ENCODE data around the gene KLHL33. TPM values are rescaled to one million over a fixed set of nuclear protein-coding genes. Genes with fewer than 3 reads are reported as not detected.

Gene KLHL33
- total and polyA plus RNA-seq, 12 donors = 0.13 to 0.95 (median 0.33) TPM; not detected in 1

GRCh38 chr14:20461225-20462141 lies 25.5 kb upstream of the KLHL33 start, which contains the start of gene PIP4P1:
PIP4P1 (minus strand) TSS chr14:20461434; CDS start chr14:20461325, 109 bp downstream.
- Histone ChIP-seq H3K4me3 (peak within 1 kb of the TSS; percentile 31 to 98 (median 87)), H3K4me1 (replicated peaks in 1 of 2) (peaks cover 9 to 26% of the 10 kb centered on the region in 2 donors), H3K27ac (peak within 1 kb of the TSS; percentile 55 to 99 (median 93)), H3K36me3 (replicated peaks in 1 of 2) (peaks cover 0 to 30% of the 10 kb centered on the region in 2 donors), H3K9me3 (replicated peaks in 1 of 3) (no peaks in the 10 kb centered on the region), H3K27me3 (no peaks in the 10 kb centered on the region)
- intact Hi-C loops (cut with DNase I) = no loop called here
- peak; percentile 98 to 100 (median 100) for DNase-seq
- 0 to 1% (median 1%) methylated on average over 19 to 67 of the region's 67 CpGs for WGBS, 4 donors
- TF ChIP-seq CTCF (IDR thresholded peaks at IDR 0.05) = no peak
- peak; percentile 90 to 94 for TF ChIP-seq POLR2A (IDR thresholded peaks at IDR 0.05)

GRCh38 chr14:20460458-20461224 lies 24.7 kb upstream of the KLHL33 start:
- TF ChIP-seq POLR2A (IDR thresholded peaks at IDR 0.05) (no peak), CTCF (IDR thresholded peaks at IDR 0.05) (no peak)
- peak overlapping the region; percentile 55 to 99 (median 93) for H3K27ac ChIP-seq
- 4 to 20% (median 6%) methylated on average over 6 to 32 of the region's 32 CpGs for WGBS, 4 donors

GRCh38 chr14:20458031-20458789 lies 22.2 kb upstream of the KLHL33 start:
- intact Hi-C loops (cut with DNase I) = no loop called here
- WGBS, 4 donors = 39 to 56% (median 52%) methylated on average over 7 to 8 of the region's 8 CpGs
- H3K36me3 ChIP-seq (replicated peaks in 1 of 2) = peaks cover 0 to 32% of the 10 kb centered on the region in 2 donors
- TF ChIP-seq POLR2A (IDR thresholded peaks at IDR 0.05) = no peak
- no peak for TF ChIP-seq CTCF (IDR thresholded peaks at IDR 0.05)
- no peaks in the 10 kb centered on the region for H3K27me3 ChIP-seq
- peaks cover 25 to 43% of the 10 kb centered on the region in 2 donors for H3K4me1 ChIP-seq (replicated peaks in 1 of 2)
- H3K4me3 ChIP-seq = no peak overlapping the region
- peak overlapping the region in 2 of 5 donors; percentile 13 to 55 for H3K27ac ChIP-seq
- H3K9me3 ChIP-seq (replicated peaks in 1 of 3) = no peaks in the 10 kb centered on the region
- DNase-seq = no peak

More at GRCh38 chr14:20460458-20461224, 24.7 kb upstream of the KLHL33 start:
- Histone ChIP-seq H3K27me3 (no peaks in the 10 kb centered on the region), H3K4me1 (replicated peaks in 1 of 2) (peaks cover 17 to 33% of the 10 kb centered on the region in 2 donors), H3K36me3 (replicated peaks in 1 of 2) (peaks cover 0 to 32% of the 10 kb centered on the region in 2 donors), H3K4me3 (peak overlapping the region; percentile 31 to 98 (median 87)), H3K9me3 (replicated peaks in 1 of 3) (no peaks in the 10 kb centered on the region)
- intact Hi-C loops (cut with DNase I) = no loop called here
- DNase-seq = peak in 4 of 7 donors; percentile 34 to 58 (median 41)
